SK-N-SH treated with all-trans-retinoic acid at 6 μM for 48 hours (cell line): ENCODE data around the gene ELAVL1.

Experiments used
- CSDC2 ChIP-seq: fragments of 250-450 bp; sonication (Bioruptor Pico); IDR thresholded peaks from 2 replicates; pipeline ENCODE4 v1.5.0; 2020; ENCODE audit warnings: mild to moderate bottlenecking, moderate library complexity
- ESRRG ChIP-seq: fragments of 250-450 bp; sonication (Bioruptor Pico); IDR thresholded peaks from 2 replicates; pipeline ENCODE4 v1.6.1; 2021; ENCODE audit warnings: mild to moderate bottlenecking
- ISL1 ChIP-seq: fragments of 250-450 bp; sonication (Bioruptor Pico); IDR thresholded peaks from 2 replicates; pipeline ENCODE4 v2.1.2; 2022; ENCODE audit warnings: mild to moderate bottlenecking, moderate library complexity
- PPARA ChIP-seq: fragments of 250-450 bp; sonication (Bioruptor Pico); IDR thresholded peaks from 2 replicates; pipeline ENCODE4 v1.5.0; 2020; ENCODE audit warnings: mild to moderate bottlenecking, borderline replicate concordance
- ZFP3 ChIP-seq: fragments of 250-450 bp; sonication (Bioruptor Pico); IDR thresholded peaks from 2 replicates; pipeline ENCODE4 v1.5.0; 2020; ENCODE audit warnings: mild to moderate bottlenecking, moderate library complexity
- TF ChIP-seq, protein P1 (sequence below): fragments of 250-450 bp; sonication (Bioruptor Pico); IDR thresholded peaks from 2 replicates; pipeline ENCODE4 v1.8.0; 2020; ENCODE audit warnings: mild to moderate bottlenecking, moderate library complexity, borderline replicate concordance
- TF ChIP-seq, protein P2 (sequence below): fragments of 250-450 bp; sonication (Bioruptor Pico); IDR thresholded peaks from 2 replicates; pipeline ENCODE4 v1.5.0; 2020; ENCODE audit warnings: mild to moderate bottlenecking, moderate library complexity
- TF ChIP-seq, protein P3 (sequence below): fragments of 250-450 bp; sonication (Bioruptor Pico); IDR thresholded peaks from 2 replicates; pipeline ENCODE4 v1.5.1; 2020; ENCODE audit warnings: low read depth, mild to moderate bottlenecking, moderate library complexity

GRCh38 chr19:7943444-7944176 is 61.8 kb downstream of the ELAVL1 start, which contains the start of gene TIMM44:
- TF ChIP-seq ZFP3: no peak
- TF ChIP-seq, protein P1, sequence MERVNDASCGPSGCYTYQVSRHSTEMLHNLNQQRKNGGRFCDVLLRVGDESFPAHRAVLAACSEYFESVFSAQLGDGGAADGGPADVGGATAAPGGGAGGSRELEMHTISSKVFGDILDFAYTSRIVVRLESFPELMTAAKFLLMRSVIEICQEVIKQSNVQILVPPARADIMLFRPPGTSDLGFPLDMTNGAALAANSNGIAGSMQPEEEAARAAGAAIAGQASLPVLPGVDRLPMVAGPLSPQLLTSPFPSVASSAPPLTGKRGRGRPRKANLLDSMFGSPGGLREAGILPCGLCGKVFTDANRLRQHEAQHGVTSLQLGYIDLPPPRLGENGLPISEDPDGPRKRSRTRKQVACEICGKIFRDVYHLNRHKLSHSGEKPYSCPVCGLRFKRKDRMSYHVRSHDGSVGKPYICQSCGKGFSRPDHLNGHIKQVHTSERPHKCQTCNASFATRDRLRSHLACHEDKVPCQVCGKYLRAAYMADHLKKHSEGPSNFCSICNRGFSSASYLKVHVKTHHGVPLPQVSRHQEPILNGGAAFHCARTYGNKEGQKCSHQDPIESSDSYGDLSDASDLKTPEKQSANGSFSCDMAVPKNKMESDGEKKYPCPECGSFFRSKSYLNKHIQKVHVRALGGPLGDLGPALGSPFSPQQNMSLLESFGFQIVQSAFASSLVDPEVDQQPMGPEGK (CRISPR knock-in tag): no peak
- TF ChIP-seq, protein P2, sequence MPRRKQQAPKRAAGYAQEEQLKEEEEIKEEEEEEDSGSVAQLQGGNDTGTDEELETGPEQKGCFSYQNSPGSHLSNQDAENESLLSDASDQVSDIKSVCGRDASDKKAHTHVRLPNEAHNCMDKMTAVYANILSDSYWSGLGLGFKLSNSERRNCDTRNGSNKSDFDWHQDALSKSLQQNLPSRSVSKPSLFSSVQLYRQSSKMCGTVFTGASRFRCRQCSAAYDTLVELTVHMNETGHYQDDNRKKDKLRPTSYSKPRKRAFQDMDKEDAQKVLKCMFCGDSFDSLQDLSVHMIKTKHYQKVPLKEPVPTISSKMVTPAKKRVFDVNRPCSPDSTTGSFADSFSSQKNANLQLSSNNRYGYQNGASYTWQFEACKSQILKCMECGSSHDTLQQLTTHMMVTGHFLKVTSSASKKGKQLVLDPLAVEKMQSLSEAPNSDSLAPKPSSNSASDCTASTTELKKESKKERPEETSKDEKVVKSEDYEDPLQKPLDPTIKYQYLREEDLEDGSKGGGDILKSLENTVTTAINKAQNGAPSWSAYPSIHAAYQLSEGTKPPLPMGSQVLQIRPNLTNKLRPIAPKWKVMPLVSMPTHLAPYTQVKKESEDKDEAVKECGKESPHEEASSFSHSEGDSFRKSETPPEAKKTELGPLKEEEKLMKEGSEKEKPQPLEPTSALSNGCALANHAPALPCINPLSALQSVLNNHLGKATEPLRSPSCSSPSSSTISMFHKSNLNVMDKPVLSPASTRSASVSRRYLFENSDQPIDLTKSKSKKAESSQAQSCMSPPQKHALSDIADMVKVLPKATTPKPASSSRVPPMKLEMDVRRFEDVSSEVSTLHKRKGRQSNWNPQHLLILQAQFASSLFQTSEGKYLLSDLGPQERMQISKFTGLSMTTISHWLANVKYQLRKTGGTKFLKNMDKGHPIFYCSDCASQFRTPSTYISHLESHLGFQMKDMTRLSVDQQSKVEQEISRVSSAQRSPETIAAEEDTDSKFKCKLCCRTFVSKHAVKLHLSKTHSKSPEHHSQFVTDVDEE: no peak
- TF ChIP-seq ESRRG: no peak
- TF ChIP-seq, protein P3, sequence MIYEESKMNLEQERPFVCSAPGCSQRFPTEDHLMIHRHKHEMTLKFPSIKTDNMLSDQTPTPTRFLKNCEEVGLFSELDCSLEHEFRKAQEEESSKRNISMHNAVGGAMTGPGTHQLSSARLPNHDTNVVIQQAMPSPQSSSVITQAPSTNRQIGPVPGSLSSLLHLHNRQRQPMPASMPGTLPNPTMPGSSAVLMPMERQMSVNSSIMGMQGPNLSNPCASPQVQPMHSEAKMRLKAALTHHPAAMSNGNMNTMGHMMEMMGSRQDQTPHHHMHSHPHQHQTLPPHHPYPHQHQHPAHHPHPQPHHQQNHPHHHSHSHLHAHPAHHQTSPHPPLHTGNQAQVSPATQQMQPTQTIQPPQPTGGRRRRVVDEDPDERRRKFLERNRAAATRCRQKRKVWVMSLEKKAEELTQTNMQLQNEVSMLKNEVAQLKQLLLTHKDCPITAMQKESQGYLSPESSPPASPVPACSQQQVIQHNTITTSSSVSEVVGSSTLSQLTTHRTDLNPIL: no peak
- no peak for TF ChIP-seq PPARA
- no peak for TF ChIP-seq ISL1 (CRISPR knock-in tag)
- no peak for TF ChIP-seq CSDC2 (CRISPR knock-in tag)
